ENCODE results near the gene IFNL4. TPM values are rescaled to one million over a fixed set of nuclear protein-coding genes. Genes with fewer than 3 reads are reported as not detected.
"Not testable (repeated sequence)": the region's sequence is repeated elsewhere in the genome, so short reads cannot be mapped to it uniquely, and the experiment has no call there.

IFNL4 gene
- total and polyA plus RNA-seq, 4 donors, result 0.71 to 0.80 TPM; not detected in 2

- H3K27me3 ChIP-seq (ENCODE audit: control insufficient read depth, insufficient read depth, low read length), result peaks cover 2% of the 10 kb centered on the region
- no peak overlapping the region for H3K27ac ChIP-seq (ENCODE audit: low read depth, low read length)
- no peaks in the 10 kb centered on the region for H3K36me3 ChIP-seq (ENCODE audit: control insufficient read depth, insufficient read depth, low read length)
- WGBS (ENCODE audit: insufficient coverage), result 95% methylated on average over 5 of the region's 5 CpGs
- no peaks in the 10 kb centered on the region for H3K4me1 ChIP-seq (ENCODE audit: control insufficient read depth, insufficient read depth, low read length)
- H3K4me3 ChIP-seq (ENCODE audit: low read depth, low read length), result no peak overlapping the region
- DNase-seq (ENCODE audit: low read depth in 4 of 6, low spot score in 6 of 6), result no peak
- no peaks in the 10 kb centered on the region for H3K9me3 ChIP-seq (ENCODE audit: control insufficient read depth, insufficient read depth, low read length)
Observed at GRCh38 chr19:39232708-39233107, 15.9 kb downstream of the IFNL4 start.

- Histone ChIP-seq H3K36me3 (ENCODE audit: control insufficient read depth, insufficient read depth, low read length) (no peaks in the 10 kb centered on the region), H3K4me1 (ENCODE audit: control insufficient read depth, insufficient read depth, low read length) (no peaks in the 10 kb centered on the region), H3K9me3 (ENCODE audit: control insufficient read depth, insufficient read depth, low read length) (no peaks in the 10 kb centered on the region), H3K27ac (ENCODE audit: low read depth, low read length) (no peak overlapping the region), H3K4me3 (ENCODE audit: low read depth, low read length) (no peak overlapping the region), H3K27me3 (ENCODE audit: control insufficient read depth, insufficient read depth, low read length) (peaks cover 2% of the 10 kb centered on the region)
- WGBS (ENCODE audit: insufficient coverage), result 86% methylated on average over 1 of the region's 2 CpGs
- no peak for DNase-seq (ENCODE audit: low read depth in 4 of 6, low spot score in 6 of 6)
Observed at GRCh38 chr19:39230096-39230764, 18.4 kb downstream of the IFNL4 start.

GRCh38 chr19:39224910-39225309, 23.7 kb downstream of the IFNL4 start:
- no peak overlapping the region for H3K27ac ChIP-seq (ENCODE audit: low read depth, low read length)
- H3K9me3 ChIP-seq (ENCODE audit: control insufficient read depth, insufficient read depth, low read length), result no peaks in the 10 kb centered on the region
- H3K27me3 ChIP-seq (ENCODE audit: control insufficient read depth, insufficient read depth, low read length), result peaks cover 7% of the 10 kb centered on the region
- H3K4me3 ChIP-seq (ENCODE audit: low read depth, low read length), result no peak overlapping the region
- H3K4me1 ChIP-seq (ENCODE audit: control insufficient read depth, insufficient read depth, low read length), result no peaks in the 10 kb centered on the region
- no peak for DNase-seq (ENCODE audit: low read depth in 4 of 6, low spot score in 6 of 6)
- no CpG with 5 or more reads among the region's 3 CpGs for WGBS (ENCODE audit: insufficient coverage)
- H3K36me3 ChIP-seq (ENCODE audit: control insufficient read depth, insufficient read depth, low read length), result no peaks in the 10 kb centered on the region

- H3K27me3 ChIP-seq (ENCODE audit: control insufficient read depth, insufficient read depth, low read length), result peaks cover 7% of the 10 kb centered on the region
- H3K4me1 ChIP-seq (ENCODE audit: control insufficient read depth, insufficient read depth, low read length), result no peaks in the 10 kb centered on the region
- no peak overlapping the region for H3K27ac ChIP-seq (ENCODE audit: low read depth, low read length)
- no peaks in the 10 kb centered on the region for H3K9me3 ChIP-seq (ENCODE audit: control insufficient read depth, insufficient read depth, low read length)
- WGBS (ENCODE audit: insufficient coverage), result 4% methylated on average over 2 of the region's 4 CpGs
- H3K4me3 ChIP-seq (ENCODE audit: low read depth, low read length), result no peak overlapping the region
- H3K36me3 ChIP-seq (ENCODE audit: control insufficient read depth, insufficient read depth, low read length), result no peaks in the 10 kb centered on the region
- peak in 1 of 6 donors; percentile 13 for DNase-seq (ENCODE audit: low read depth in 4 of 6, low spot score in 6 of 6)
Observed at GRCh38 chr19:39223703-39224279, 24.9 kb downstream of the IFNL4 start.

GRCh38 chr19:39219108-39219507, 29.5 kb downstream of the IFNL4 start:
- not testable (repeated sequence) for DNase-seq (ENCODE audit: low read depth in 4 of 6, low spot score in 6 of 6); H3K9me3 ChIP-seq (ENCODE audit: control insufficient read depth, insufficient read depth, low read length); H3K27ac ChIP-seq (ENCODE audit: low read depth, low read length); H3K4me3 ChIP-seq (ENCODE audit: low read depth, low read length); H3K36me3 ChIP-seq (ENCODE audit: control insufficient read depth, insufficient read depth, low read length); H3K4me1 ChIP-seq (ENCODE audit: control insufficient read depth, insufficient read depth, low read length); H3K27me3 ChIP-seq (ENCODE audit: control insufficient read depth, insufficient read depth, low read length)
- WGBS (ENCODE audit: insufficient coverage), result 66% methylated on average over 3 of the region's 10 CpGs

GRCh38 chr19:39218230-39219007, 30.2 kb downstream of the IFNL4 start:
- Histone ChIP-seq H3K9me3 (ENCODE audit: control insufficient read depth, insufficient read depth, low read length) (peaks cover 3% of the 10 kb centered on the region), H3K4me1 (ENCODE audit: control insufficient read depth, insufficient read depth, low read length) (no peaks in the 10 kb centered on the region), H3K4me3 (ENCODE audit: low read depth, low read length) (no peak overlapping the region), H3K27ac (ENCODE audit: low read depth, low read length) (no peak overlapping the region), H3K36me3 (ENCODE audit: control insufficient read depth, insufficient read depth, low read length) (no peaks in the 10 kb centered on the region), H3K27me3 (ENCODE audit: control insufficient read depth, insufficient read depth, low read length) (peaks cover 2% of the 10 kb centered on the region)
- 83% methylated on average over 12 of the region's 15 CpGs for WGBS (ENCODE audit: insufficient coverage)
- no peak for DNase-seq (ENCODE audit: low read depth in 4 of 6, low spot score in 6 of 6)

GRCh38 chr19:39217094-39217493, 31.6 kb downstream of the IFNL4 start:
- DNase-seq (ENCODE audit: low read depth in 4 of 6, low spot score in 6 of 6), result no peak
- no peak overlapping the region for H3K27ac ChIP-seq (ENCODE audit: low read depth, low read length)
- H3K4me1 ChIP-seq (ENCODE audit: control insufficient read depth, insufficient read depth, low read length), result no peaks in the 10 kb centered on the region
- peaks cover 3% of the 10 kb centered on the region for H3K9me3 ChIP-seq (ENCODE audit: control insufficient read depth, insufficient read depth, low read length)
- WGBS (ENCODE audit: insufficient coverage), result 79% methylated on average over 5 of the region's 5 CpGs
- peaks cover 2% of the 10 kb centered on the region for H3K27me3 ChIP-seq (ENCODE audit: control insufficient read depth, insufficient read depth, low read length)
- no peaks in the 10 kb centered on the region for H3K36me3 ChIP-seq (ENCODE audit: control insufficient read depth, insufficient read depth, low read length)
- H3K4me3 ChIP-seq (ENCODE audit: low read depth, low read length), result no peak overlapping the region

GRCh38 chr19:39215323-39215722, 33.3 kb downstream of the IFNL4 start:
- H3K9me3 ChIP-seq (ENCODE audit: control insufficient read depth, insufficient read depth, low read length); H3K27ac ChIP-seq (ENCODE audit: low read depth, low read length); H3K4me3 ChIP-seq (ENCODE audit: low read depth, low read length); H3K27me3 ChIP-seq (ENCODE audit: control insufficient read depth, insufficient read depth, low read length); DNase-seq (ENCODE audit: low read depth in 4 of 6, low spot score in 6 of 6); H3K4me1 ChIP-seq (ENCODE audit: control insufficient read depth, insufficient read depth, low read length); H3K36me3 ChIP-seq (ENCODE audit: control insufficient read depth, insufficient read depth, low read length): not testable (repeated sequence)
- WGBS (ENCODE audit: insufficient coverage), result 94% methylated on average over 2 of the region's 3 CpGs

- peaks cover 3% of the 10 kb centered on the region for H3K27me3 ChIP-seq (ENCODE audit: control insufficient read depth, insufficient read depth, low read length)
- 19% methylated on average over 5 of the region's 8 CpGs for WGBS (ENCODE audit: insufficient coverage)
- no peaks in the 10 kb centered on the region for H3K36me3 ChIP-seq (ENCODE audit: control insufficient read depth, insufficient read depth, low read length)
- no peak overlapping the region for H3K27ac ChIP-seq (ENCODE audit: low read depth, low read length)
- DNase-seq (ENCODE audit: low read depth in 4 of 6, low spot score in 6 of 6), result no peak
- no peak overlapping the region for H3K4me3 ChIP-seq (ENCODE audit: low read depth, low read length)
- no peaks in the 10 kb centered on the region for H3K4me1 ChIP-seq (ENCODE audit: control insufficient read depth, insufficient read depth, low read length)
- peaks cover 3% of the 10 kb centered on the region for H3K9me3 ChIP-seq (ENCODE audit: control insufficient read depth, insufficient read depth, low read length)
Observed at GRCh38 chr19:39212375-39212742, 36.3 kb downstream of the IFNL4 start.
